Stimulated activated CD8-positive, alpha-beta memory T cell treated with anti-CD3 and anti-CD28 coated beads, Interleukin-4, amount 100 ng/mL, for 24 hours (primary cell): Measurements from ENCODE around the gene PPL.
"Not testable (repeated sequence)": the region's sequence is repeated elsewhere in the genome, so short reads cannot be mapped to it uniquely, and the experiment has no call there.

ENCODE experiments used
- DNase-seq: peaks from one replicate; pipeline ENCODE4 v3.0.0-alpha.2; 2020; ENCODE audit warnings: low read depth

The PPL gene

DNA sequence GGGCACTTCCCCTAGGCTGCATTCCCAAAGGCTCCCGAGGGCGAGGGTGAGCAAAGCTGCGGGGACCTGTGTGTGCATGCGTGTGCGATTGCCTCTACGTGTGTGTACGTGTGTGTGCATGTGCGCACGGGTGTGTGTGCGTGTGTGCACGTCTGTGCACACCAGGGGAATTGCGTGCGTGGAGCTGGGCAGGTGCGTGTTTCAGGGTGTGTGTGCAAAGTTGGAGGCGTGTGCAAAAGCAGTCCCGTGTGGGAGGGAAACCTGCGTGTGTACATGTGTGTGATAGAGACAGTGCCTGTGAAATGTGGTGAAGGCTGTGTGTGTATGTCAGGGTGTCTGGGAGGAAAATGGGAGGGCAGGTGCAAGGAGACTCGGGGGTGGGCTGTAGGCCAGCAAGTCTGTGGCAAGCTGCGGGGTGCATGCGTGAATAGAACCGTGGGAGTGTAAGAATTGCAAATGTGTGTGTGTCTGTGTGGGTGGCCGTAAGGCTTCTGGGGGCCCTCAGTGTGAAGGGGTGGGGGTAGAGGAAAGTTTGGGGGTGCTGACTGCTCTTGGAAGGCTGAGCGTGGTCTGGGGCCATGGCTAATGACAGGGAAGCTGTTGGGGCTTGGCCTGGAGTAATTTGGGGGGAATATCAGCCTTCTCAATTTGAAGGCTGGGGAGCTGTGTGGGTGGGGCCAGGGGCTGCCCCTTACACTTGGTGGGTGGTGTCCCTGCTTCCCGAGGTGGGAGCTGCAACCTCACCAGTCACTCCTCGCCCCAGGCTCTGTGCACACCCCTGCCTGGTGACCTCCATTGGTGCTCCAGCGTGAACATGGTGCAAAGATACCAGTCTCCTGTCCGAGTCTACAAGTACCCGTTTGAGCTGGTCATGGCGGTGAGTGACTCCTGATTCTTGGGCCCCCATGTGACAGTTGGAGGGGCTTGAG is 21.8 kb upstream of the PPL start:
- DNase-seq, result no peak

DNA sequence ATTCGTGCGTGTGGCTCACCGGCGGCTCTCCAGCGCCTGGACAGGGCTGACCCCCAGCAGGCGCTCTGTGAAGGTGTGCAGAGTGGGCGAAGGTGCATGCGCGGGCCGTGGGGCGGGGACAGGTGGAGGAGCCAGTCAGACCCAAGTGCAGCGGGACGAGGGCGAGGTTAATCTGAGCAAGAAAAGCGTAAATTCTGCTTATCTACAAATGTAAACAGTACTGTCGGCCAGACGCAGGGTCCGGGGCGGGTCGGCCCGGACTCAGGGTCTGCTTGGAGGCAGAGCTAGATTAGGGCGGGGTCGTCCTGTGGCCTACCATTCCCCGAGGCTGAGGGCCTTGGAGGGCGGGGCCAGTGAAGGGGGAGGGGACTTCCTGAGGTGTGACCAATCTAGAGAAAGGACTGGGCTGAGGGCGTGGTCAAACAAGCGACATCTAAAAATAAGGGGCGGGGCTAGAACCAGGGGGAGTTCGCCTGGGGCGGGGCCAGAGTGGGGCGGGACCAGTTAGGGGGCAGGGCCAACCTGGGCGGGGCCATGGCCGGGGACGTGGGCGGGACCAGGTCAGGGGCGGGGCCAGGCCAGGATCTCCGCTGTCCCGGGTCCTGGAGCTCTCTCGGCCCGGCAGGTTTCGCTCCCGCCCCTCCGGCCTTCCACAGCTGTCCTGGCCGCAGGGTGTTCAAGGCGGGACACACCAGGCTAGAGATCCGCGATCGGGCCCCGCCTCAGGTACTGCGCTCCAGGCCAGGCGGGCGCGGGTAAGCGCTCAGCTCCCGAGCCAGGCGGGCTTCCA is 21.0 kb upstream of the PPL start, which contains the start of gene SEC14L5:
SEC14L5 (plus strand) TSS at position 611 of the 790 bp plus-strand sequence. CDS start 994 bp downstream, outside the sequence.
- peak; percentile 76 for DNase-seq

DNA sequence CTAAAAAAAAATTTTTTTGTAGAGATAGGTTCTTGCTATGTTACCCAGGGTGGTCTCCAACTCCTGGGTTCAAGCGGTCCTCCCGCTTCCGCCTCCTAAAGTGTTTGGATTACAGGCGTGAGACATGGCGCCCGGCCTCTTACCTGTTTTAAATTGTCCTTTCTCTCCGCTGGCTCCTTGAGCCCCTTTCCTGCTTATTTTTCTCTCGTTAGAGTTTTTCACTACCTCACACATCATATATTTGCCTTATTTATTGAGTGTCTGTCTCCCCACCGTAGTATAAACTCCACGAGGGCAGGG is 20.4 kb upstream of the PPL start:
- DNase-seq, result no peak

DNA sequence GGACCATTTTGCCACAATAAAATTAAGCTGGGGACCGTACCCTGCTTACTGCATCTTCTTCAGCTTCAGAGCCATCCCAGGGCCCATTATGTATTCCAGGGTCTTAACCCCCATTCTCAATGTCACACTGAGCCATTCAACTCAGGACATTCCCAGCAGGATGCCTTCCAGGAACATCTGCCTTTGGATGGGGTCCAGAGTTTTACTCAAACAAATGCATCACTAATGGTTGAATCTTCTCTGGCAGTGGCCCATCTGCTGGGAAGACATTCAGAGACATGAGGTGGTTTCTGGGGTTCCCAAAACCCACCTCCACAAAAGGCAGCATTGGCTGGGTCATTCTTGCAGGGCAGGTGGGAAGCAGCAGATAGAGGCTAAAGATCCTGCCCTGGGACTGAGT is 17.8 kb upstream of the PPL start:
- no peak for DNase-seq

DNA sequence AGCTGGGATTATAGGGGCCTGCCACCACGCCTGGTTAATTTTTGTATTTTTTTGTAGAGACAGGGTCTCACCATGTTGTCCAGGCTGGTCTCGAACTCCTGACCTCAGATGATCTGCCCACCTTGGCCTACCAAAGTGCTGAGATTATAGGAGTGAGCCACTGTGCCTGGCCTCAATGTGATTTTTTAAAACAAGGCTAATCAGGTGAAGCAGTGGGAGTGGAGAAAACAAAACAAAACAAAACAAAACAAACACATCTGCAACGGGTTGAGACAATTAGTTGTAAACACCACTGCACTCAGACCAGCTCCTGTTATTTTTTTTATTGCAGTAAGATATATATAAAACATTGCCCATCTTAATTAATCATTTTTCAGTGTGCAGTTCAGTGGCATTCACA is 14.6 kb upstream of the PPL start:
- DNase-seq, result not testable (repeated sequence)

DNA sequence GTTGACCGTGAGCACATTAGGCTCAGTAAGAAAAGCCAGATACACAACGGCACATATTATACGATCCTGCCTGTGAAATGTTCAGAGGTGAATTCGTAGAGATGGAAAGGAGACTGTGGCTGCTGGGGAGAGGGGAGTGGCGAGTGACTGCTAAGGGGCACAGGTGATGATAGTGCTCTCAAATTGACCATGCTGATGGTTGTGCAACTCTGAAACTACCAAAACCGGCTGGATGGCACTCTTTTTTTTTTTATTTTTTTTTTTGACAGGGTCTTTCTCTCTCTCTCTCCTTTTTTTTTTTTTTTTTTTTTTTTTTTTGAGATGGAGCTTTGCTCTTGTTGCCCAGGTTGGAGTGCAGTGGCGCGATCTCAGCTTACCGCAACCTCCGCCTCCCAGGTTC is 13.0 kb upstream of the PPL start:
- DNase-seq, result no peak

DNA sequence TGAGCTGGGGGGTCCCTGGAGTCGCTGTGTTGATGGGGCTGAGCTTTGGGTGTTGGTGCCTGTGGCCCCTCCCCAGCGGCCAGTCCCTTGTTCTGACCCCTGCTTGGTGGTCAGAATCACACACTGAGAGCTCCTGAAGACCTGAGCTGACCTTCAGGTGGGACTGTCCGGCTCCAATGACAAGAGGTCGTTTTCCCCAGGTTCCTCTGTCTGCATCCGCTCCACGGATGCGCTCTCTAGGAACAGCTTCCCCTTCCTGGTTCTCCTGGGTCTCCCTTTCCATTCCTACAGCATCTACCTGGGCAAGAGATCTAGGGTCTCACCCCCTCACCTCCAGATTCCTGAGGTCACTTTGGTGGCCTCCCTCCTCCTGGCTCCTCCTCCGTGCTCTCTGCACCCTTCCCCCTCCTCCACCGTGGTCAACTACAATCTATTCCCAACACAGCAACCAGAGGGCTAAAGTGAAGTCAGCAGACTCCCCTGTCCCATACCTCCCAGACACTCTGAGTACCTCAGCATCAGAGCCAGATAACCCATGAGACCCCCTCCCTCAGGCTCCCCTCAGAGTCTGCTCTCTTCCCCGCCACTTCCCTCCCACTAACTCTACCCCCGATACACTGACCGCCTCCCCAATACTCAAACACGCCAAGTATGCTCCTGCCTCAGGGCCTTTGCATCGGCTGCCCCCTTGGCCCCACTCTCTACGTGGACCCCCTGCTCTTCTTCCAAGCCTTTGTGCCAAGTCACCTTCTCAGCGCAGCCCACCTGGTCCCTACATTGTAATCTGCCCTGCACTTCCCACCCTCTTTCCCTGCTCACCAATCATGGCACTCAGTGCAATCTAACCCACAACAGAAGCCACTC is 12.2 kb upstream of the PPL start:
- DNase-seq, result no peak

DNA sequence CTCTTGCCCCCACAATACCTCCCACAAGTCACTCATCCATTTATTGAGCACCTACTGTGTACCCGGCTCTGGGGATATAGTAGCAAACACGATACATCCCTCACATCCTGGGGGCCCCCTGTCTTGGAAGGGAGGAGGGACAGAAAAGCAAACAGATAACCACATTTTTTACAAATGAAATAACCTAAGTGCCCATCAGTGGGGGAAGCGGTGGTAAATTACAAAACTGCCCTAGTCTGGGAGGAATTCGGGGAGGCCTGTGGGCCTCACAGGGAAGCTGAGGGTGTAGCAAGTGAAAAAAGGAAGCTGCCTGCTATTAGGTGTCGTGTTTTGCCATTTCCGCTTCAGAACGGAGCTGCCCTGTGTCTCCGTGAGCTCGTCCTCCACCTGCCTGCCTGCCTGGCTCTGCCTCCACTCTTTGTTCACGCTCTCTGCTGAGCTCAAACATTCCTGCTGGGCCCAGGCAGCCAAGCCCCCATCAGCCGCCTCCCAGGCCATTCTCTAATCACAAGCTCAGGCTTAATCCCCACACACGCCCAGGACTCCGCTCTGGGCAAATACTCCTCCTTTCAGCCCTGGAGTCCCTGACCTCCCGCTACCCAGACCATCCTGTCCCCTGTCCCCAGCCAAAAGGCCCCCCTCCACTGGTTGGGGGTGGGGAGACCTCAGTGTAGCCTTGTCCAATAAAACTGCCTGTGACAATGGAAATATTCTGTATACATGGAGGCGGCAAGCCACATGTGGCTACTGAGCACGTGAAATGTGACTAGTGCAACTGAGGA is 11.0 kb upstream of the PPL start:
- no peak for DNase-seq

DNA sequence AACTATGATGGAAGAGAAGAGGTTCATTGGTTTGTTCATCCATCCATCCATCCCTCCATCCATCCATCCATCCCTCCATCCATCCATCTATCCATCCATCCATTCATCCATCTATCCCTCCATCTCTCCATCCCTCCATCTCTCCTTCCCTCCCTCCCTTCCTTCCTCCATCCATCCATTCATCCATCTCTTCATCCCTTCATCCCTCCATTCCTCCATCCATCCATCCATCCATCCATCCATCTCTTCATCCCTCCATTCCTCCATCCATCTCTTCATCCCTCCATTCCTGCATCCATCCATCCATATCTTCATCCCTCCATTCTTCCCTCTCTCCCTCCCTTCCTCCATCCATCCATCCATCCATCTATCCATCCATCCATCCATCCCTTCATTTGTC is 10.0 kb upstream of the PPL start:
- no peak for DNase-seq

DNA sequence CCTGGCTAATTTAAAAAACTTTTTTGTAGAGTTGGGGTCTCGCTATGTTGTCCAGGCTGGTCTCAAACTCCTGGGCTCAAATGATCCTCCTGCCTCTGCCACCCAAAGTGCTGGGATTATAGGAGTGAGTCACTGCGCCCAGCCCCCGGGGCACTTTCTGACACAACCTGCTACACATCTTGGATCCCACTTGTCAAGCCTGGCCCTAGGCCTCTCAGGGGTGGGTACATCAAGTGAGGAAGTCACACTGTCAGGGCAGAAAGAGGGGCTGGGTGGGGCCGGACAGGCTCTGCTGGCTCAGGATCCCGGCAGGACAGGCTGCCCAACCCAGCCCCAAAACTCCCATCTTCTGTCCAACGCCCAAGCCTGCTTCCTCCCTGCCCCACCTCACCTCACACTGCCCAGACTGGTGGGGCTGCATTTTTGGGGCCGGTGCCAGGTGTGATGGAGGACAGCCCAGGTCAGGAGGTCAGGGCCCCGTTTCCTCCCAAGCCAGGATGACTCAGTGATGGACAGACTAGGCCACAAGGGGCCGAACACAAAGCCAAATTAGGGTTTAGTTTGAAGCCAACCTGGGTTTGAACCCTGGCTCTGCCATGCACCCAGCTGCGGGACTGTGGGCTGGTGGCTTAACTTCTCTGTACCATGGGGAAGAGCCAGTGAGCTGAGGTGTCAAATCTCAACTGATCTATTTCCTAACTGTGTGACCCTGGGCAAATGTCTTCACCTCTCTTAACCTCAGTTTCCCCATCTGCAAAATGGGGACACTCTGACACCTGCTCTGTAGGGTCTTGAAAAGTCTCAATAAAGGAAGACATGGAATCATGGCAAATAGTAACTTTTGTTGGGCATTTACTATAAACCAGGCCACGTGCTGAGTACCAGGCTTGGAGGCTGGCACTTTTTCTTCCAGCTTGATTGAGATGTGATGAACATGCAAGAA is 8.9 kb upstream of the PPL start:
- no peak for DNase-seq

DNA sequence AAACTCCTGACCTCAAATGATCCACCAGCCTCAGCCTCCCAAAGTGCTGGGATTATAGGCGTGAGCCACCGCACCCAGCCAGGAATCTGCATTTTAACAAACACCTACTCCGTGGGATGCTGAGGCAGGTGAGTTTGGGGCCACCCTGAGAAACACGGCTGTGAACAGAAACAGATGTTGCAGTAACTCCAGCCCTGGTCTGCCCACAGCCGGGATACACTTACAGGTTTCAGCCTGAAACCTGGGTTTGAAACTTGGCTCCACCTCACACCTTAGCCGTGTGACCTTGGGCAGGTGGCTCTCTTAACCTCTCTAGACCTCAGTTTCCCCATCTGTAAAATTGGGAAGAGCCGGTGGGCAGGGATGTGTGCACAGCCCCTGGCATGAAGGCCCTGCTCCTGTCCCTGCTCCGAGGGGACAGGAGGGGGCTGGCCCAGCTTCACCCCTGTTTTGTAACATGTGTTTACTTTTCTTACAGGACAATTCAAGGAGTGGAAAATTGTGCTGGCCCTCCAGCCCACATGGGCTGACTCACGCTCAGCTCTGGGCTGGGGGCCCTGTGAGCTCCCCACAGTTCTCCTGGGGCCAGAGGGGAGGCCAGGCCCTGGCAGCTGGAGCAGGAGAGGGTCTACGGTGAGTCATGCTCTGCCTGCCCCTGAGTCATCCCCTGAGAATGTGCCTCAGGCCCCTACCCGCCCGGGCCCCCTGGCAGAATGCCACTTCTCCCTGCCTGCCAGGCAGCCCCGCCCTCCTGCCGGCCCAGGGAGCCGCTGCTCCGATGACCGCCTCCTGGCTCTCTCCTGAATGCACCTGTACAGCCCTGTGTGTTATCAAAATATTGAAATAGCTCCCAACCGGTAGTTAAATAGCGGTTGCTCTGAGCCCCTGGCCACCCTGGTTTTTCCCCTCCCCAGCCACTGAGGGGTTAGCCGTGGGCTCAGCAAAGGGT is 7.7 kb upstream of the PPL start:
- no peak for DNase-seq

DNA sequence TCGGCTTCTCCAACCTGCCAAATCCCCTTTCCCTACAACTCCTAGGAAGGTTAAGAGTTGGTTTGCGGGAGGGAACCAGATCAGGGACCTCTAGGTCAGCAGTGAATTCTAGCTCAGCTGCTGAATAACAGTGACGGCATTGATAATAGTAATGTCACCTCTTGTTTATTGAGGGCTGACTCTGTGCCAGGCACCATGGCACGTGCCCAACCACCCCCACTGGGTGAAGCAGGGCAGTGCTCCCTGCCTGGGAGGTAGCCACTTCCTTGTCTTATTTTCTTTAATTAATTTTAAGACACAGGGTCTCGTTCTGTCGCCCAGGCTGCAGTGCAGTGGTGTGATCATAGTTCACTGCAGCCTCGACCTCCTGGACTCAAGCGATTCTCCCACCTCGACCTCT is 5.5 kb upstream of the PPL start:
- DNase-seq, result no peak

DNA sequence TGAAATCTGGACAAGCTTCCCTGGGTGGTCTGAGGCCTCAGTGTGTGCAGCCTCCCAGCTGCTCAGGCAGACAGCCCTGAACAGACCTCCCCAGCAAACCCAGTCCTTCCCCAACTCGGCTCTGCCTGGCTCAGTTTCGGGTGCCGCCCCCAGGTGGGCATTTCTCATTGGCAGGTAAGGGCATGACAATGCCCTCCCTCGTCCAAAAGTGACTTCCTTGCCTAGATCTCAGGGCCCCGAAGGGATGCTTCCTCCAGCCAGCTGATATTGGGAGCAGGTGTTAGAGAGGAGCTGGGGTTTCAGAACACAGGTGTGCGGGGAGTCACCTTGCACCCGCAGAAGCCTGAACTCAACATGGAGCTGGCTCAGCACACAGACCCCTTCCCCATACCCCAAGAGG is 3.8 kb upstream of the PPL start:
- DNase-seq, result no peak

DNA sequence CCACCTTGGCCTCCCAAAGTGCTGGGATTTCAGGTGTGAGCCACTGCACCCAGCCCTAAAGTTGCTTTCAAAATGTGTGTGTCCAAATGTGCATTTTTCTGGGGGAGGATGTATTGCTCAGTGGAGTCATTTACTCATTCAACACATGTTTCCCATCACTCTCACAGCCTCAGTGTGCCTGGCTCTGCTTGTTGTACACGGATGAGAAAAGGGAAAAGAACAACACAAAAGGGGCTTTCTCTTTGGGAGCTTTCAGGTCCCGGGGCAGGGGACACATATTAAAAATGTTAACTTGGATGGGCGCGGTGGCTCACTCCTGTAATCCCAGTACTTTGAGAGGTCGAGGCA is 1.7 kb upstream of the PPL start:
- no peak for DNase-seq

DNA sequence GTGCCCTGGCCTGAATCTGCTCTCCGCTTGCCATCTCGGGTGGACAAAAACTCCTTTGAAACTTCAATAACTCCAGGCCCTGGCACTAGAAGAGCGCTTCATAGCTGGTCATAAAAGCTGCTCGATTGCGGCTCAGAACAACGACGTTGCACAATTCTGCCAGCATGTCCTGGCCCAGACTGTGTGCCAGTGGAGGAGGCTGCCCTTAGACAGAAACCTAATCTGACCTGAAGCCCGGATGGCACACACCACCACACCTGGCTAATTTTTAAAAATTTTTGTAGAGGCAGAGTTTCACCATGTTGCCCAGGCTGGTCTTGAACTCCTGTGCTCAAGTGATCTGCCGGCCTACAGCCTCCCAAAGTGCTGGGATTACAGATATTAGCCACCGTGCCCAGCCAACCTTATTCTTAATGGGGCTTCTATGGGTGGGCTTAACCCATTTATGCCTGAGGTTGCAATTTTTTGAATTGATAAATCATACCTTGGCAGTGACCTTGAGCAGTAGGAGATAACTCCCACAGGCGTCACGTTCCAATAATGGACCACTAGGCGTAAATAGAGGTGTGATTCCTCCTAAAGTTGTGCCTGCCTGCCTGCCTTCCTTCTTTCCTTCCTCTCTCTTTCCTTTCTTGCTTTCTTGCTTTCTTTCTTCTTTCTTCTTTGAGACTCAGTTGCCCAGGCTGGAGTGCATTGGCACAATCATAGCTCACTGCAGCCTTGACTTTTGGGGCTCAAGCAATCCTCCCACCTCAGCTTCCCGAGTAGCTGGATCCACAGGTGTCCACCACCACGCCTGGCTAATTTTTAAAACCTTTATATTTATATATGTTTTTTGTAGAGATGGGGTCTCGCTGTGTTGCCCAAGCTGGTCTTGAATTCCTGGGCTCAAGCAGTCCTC is 1.1 kb upstream of the PPL start:
- no peak for DNase-seq

DNA sequence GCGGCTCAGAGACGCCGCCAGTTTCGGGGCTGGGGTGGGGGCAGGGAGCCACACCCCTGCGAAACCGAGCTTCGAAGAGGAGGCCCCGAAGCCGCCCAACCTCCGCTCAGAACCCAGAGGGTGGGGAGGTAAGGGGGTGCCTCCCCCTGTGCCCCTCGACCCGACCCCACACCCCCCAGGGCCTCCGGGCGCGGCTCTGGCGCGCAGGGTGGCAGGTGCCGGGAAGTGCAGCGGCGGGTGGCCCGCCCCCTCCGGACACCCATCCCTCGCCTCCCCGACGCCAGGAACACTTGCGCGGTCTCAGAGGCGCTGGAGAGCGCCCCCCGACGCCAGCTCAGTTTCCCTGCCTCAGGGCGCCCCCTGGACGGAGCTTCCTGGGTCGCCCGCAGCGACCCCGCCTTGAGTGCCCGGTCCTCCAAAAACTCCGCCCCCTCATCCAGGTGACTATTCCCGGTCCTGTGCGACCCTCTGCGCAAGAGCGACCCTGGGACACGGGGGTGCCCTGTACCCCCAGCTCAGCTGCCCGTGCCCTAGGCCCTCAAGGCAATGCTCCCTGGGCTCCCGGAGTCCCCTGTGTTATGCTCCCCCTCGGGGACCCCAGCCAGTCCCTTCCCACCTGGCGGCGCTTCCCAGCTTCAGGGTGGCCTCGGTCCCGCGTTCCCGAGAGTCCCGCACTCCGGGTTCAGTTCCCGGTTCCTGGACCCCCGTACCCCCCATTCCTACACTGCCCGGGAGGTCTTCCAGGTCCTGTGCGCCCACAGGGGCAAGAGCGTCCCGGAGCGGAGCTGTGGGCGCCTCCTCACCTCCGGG is 562 bp downstream of the PPL start:
- no peak for DNase-seq

DNA sequence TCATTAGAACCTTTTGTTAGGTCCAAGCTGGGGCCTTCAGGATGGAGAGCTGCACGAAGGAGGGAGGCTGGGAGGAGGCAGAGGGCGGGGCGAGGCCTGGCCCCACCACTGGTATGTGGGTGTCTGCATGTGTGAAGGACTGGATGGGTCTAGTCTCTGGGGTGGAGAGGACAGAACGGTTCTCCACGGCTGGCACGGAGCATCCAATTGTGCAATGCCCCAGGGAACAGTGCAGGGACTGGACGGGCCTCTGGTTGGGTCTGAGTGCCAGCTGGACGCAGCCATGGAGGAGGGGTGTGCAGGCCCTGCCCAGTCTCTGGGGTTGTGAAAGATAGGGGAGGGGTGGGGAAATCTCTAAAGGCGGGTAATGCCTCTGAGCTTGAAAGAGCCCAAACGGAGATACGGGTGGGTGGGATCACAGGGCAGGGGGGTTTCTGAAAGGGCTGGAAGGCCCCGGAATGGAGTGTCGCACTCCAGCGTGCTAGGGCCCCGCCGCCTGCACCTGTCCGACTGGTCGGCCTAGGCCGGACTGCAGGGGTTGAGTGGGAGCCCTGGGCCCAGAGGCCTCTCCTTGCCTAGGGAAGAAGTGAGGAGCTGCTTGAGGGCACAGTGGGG is 1.6 kb downstream of the PPL start:
- no peak for DNase-seq
